ENCODE measurements around the gene BDKRB1.

Gene BDKRB1

GRCh38 chr14:96263347-96264199 lies 7.6 kb downstream of the BDKRB1 start:
- no peak for DNase-seq

- no peak for DNase-seq
These were observed 8.2 kb downstream of the BDKRB1 start for GRCh38 chr14:96264200-96264553.

- DNase-seq: peak; percentile 44
These were observed 8.8 kb downstream of the BDKRB1 start for GRCh38 chr14:96264853-96265252.

- peak; percentile 49 for DNase-seq
These were observed 9.5 kb downstream of the BDKRB1 start for GRCh38 chr14:96265383-96266095.

GRCh38 chr14:96267336-96267735 lies 11.3 kb downstream of the BDKRB1 start:
- DNase-seq: peak; percentile 93

GRCh38 chr14:96267916-96268315 lies 11.9 kb downstream of the BDKRB1 start:
- peak; percentile 43 for DNase-seq

GRCh38 chr14:96268431-96269358 lies 12.7 kb downstream of the BDKRB1 start:
- peak; percentile 94 for DNase-seq

GRCh38 chr14:96269359-96269710 lies 13.3 kb downstream of the BDKRB1 start:
- no peak for DNase-seq

DNA sequence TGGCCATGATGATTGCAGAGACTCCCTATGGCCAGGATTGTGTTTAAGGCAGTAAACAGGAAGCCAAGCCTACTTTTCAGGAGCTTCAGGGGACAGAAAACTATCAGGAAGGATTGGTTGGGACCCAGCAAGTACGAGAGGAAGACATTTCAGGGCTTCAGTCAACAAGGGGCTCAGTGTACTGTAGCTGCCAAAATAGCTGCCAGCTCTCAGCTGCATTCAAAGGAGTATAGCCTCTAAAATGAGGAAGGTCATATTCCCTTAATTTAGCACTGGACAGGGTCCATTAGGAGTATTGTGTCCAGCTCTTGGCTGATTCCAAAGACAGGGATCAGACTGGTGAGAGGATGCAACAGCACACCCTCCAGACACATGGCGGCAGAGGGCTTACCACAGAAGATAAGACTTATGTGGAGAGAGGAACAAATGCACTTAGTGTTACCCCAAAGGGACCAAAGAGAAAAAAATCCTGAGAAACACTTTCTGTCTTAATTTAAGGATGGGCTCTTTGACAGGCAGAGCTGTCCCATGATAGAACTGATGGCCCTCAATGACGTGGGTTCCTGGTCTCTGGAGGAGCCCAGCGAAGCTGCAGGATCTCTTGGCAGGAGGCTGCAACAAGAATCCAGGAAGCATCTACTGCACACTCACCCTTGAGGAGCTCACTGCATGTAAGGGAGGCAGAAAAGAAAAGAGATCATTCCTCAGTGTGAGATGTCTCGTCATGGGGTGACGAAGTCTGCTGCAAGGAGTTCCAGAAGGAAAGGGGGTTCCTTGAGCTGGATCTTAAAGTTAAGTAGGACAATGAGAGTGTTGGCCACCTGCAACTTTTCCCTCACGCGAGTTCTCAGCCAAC lies 14.8 kb downstream of the BDKRB1 start:
- no peak for DNase-seq

- DNase-seq: no peak
These were observed 15.4 kb downstream of the BDKRB1 start for GRCh38 chr14:96271421-96271762.

- DNase-seq: no peak
These were observed 16.9 kb downstream of the BDKRB1 start for GRCh38 chr14:96272777-96273473.

- no peak for DNase-seq
These were observed 17.6 kb downstream of the BDKRB1 start for GRCh38 chr14:96273629-96274028.

- DNase-seq: no peak
These were observed 18.1 kb downstream of the BDKRB1 start for GRCh38 chr14:96274122-96274521.

- DNase-seq: peak; percentile 91
These were observed 18.5 kb downstream of the BDKRB1 start for GRCh38 chr14:96274543-96274942.

- peak; percentile 74 for DNase-seq
These were observed 19.4 kb downstream of the BDKRB1 start for GRCh38 chr14:96275177-96276112.

DNA sequence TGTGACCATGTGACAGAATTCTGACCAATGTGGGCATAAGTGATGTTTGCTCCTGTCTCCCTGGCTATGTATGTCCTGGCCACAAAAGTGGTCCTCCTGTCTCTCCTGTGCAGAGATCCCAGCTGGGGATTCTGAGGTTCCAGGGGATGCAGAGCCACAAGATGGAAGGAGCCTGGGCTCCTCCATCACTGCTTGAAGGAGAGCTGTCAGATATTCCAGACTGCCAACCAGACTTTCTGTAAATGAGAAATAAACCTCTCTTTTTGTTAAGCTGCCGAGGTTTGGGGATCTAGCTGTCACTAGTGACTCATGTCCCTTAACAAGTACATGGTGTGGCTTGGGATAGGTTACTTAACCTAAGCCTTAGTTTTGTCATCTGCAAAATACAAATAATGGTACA lies 21.9 kb downstream of the BDKRB1 start:
- no peak for DNase-seq

DNA sequence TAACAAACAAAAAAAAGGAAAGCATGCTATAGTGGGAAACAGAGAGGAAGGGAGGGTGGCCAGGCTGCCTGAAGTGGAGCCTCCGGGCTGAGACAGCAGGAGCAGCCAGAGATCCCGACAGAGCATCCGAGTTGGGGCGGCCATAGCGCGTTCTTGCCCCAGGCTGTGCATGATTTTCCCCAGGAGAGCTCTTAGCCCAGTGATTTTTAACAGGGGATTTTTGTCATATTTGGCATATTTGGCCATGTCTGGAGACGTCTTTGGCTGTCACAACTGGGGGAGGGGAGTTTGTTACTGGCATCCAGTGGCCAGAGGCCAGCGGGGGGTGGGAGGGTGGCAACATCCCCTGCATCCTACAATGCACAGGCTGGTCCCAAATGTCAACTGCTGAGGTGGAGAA lies 23.6 kb downstream of the BDKRB1 start:
- DNase-seq: peak; percentile 51

- no peak for DNase-seq
These were observed 24.1 kb downstream of the BDKRB1 start for GRCh38 chr14:96280104-96280503.

DNA sequence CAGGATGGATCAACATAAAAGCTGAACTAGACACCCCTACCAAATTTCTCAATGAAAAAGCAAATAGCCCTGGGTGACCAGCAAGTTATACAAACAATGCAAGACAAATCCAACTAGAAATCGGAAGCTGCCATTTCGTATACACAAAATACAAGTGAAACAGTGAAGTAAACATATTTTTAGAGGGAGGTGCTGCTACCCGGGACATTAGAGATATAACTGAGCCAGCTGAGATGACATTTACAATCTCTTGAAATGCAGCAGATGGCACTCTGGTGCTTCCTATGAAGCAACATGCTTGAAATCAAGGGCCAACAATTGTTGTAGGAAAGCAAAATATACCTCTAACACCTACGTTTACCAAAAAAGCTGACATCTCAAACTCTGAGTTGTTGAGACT lies 25.5 kb downstream of the BDKRB1 start:
- no peak for DNase-seq

GRCh38 chr14:96284008-96284407 lies 28.0 kb downstream of the BDKRB1 start:
- no peak for DNase-seq

- DNase-seq: no peak
These were observed 28.4 kb downstream of the BDKRB1 start for GRCh38 chr14:96284430-96284829.

Measured in fibroblast of skin of right quadriceps (primary cell).